SH-SY5Y (cell line): Measurements from ENCODE around the gene MRPL10.

Experiments
- GATA2 ChIP-seq: IDR thresholded peaks from 2 replicates; pipeline ENCODE4 v1.6.1; 2011; ENCODE audit warnings: mild to moderate bottlenecking, low read depth, low read length
- GATA3 ChIP-seq: IDR thresholded peaks from 2 replicates; pipeline ENCODE4 v1.6.1; 2011; ENCODE audit warnings: low read depth, mild to moderate bottlenecking, low read length, moderate library complexity

GRCh38 chr17:47803751-47804150 is 27.6 kb downstream of the MRPL10 start:
- TF ChIP-seq GATA3 (no peak), GATA2 (no peak)
